GM18498 (cell line): ENCODE measurements around the gene OXGR1.

Experiments used
- ATAC-seq: cut with Tn5 transposase; IDR thresholded peaks from one replicate; pipeline ENCODE4 v1.9.1; 2021; ENCODE audit warnings: mild to moderate bottlenecking, moderate library complexity; ENCODE audit not compliant: unreplicated experiment

The OXGR1 gene

GRCh38 chr13:96966415-96967102 lies 27.7 kb downstream of the OXGR1 start:
- no peak for ATAC-seq

GRCh38 chr13:96963786-96964475 lies 30.3 kb downstream of the OXGR1 start:
- no peak for ATAC-seq

GRCh38 chr13:96960379-96960778 lies 33.9 kb downstream of the OXGR1 start:
- ATAC-seq: no peak

DNA sequence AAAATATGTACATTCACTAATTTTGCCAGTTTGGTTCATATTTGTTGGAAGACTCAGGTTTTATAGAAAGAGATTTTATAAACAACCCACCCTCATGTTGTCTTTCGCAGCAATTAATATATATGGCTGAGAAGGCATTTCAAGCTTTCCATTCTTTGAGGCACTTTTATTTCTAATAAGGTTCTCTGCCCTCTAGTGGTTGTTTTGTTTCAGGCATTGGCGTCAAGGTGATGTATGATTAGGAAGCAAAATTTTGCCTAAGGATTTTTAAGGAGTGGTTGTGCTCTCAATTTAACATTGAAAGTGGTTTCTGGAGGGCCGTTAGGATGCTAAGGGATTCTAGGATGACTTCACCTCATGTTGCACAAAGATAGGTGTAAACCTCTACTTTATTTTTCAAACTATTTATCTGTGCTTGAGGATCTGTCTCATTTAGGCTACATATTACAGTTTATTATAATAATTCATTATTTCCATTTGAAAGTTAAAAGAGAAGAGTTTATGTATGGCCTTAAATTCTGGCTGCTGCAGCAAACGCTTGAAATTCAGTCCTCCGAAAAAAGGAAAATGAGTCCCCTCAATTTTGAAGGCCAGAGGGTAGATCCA lies 35.9 kb downstream of the OXGR1 start:
- no peak for ATAC-seq

DNA sequence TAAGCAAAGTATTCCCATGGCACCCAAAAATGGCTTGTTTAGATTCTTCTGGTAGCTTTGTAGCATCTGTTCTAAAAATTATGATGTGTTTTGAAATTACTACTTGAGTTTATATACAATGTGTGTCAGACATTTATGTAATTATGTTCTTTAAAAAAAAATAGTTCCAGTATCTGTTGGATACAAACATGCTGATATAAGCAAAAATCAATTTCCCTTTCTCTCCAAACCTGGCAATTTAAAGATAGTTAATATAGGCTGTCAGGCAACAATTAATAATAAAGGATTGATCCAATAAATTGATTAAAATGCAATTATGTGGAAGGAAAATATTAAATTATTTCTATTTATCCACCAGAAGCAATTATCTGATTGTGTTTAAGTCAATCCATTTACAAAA lies 41.7 kb downstream of the OXGR1 start:
- no peak for ATAC-seq

DNA sequence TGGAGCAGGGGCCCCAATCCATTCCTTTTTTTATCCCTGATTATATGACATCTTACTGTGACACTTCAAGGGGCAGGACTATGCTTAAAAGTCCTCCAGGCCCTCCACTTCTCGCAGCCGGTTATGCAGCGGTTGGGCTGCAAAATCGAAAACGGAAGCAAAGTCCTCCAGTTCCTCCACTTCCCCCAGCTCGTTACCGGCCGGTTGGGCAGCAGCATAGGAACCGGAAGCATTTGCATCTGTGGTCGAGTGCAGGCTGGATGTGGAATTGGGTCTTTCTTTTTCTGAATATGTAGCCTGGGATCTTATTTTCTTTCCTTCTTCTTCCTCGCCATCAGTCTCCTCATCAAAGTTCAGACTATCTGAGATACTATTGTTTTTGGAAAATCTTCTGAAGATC lies 46.1 kb downstream of the OXGR1 start:
- no peak for ATAC-seq

- ATAC-seq: no peak
These were observed 46.8 kb downstream of the OXGR1 start for GRCh38 chr13:96947343-96947910.

GRCh38 chr13:96946709-96947311 lies 47.5 kb downstream of the OXGR1 start:
- no peak for ATAC-seq

DNA sequence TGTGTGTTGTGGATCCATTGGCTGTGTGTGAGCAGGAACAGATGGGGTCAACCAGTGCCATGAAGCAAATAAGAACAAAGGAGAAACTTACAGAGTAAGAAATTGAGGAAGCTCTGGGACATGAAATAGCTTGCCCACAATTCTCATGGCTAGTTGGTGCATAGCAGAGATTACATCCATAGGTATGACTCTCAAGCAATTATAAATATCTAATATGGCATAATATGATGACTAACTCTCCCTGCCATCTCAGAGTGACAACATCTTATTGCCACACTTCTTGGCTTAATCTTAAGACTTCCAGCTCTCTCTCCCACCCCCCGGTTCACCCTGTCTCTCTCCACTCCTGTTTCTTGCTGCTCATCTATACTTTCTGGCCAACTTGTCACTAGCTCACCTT lies 53.3 kb downstream of the OXGR1 start:
- ATAC-seq: no peak

GRCh38 chr13:96935901-96936300 lies 58.4 kb downstream of the OXGR1 start:
- ATAC-seq: no peak
